ENCODE data around the gene DHX35. TPM values are rescaled to one million over a fixed set of nuclear protein-coding genes. Genes with fewer than 3 reads are reported as not detected.

DHX35 gene
- total and polyA plus RNA-seq, 10 of the 15 experiments (the other 5 are each of a cell fraction or from before 2014, with no cell fraction given) = 4.3 to 21.6 (median 14.9) TPM

DNA sequence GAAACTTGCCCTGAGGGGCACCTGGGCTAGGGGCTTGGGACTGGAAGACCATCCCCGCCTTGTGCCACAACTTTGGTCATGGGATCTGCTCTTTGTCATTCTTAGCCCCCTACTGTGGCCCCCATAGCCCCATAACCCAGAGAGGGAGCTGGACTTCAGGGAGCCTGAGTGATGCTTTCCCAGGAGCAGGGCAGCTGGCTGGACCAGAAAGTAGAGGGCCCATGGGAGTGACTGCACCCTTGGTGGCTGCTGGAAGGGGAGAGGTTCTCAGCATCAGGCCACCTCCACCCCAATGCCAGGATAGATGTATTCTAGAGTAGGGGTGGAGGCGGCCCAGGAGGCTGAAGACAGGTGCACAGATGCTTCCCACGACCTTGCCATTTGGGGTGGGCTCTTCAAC is 41.7 kb upstream of the DHX35 start (continued):
- TF ChIP-seq, protein P1, sequence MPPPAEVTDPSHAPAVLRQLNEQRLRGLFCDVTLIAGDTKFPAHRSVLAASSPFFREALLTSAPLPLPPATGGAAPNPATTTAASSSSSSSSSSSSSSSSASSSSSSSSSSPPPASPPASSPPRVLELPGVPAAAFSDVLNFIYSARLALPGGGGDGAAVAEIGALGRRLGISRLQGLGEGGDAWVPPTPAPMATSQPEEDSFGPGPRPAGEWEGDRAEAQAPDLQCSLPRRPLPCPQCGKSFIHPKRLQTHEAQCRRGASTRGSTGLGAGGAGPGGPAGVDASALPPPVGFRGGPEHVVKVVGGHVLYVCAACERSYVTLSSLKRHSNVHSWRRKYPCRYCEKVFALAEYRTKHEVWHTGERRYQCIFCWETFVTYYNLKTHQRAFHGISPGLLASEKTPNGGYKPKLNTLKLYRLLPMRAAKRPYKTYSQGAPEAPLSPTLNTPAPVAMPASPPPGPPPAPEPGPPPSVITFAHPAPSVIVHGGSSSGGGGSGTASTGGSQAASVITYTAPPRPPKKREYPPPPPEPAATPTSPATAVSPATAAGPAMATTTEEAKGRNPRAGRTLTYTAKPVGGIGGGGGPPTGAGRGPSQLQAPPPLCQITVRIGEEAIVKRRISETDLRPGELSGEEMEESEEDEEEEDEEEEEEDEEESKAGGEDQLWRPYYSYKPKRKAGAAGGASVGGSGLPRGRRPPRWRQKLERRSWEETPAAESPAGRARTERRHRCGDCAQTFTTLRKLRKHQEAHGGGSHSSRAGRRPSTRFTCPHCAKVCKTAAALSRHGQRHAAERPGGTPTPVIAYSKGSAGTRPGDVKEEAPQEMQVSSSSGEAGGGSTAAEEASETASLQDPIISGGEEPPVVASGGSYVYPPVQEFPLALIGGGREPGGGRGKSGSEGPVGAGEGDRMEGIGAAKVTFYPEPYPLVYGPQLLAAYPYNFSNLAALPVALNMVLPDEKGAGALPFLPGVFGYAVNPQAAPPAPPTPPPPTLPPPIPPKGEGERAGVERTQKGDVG (CRISPR knock-in tag; IDR thresholded peaks at IDR 0.05) = no peak
- no peak for TF ChIP-seq TAF1 (IDR thresholded peaks at IDR 0.05; ENCODE audit: borderline replicate concordance, low read depth, low read length)
- TF ChIP-seq SMAD1 (IDR thresholded peaks at IDR 0.05; ENCODE audit: low read depth, partially characterized antibody) = no peak
- no peak for TF ChIP-seq RAD21 (IDR thresholded peaks at IDR 0.05; ENCODE audit: insufficient read depth, low read depth, low read length)
- TF ChIP-seq NRF1 (conservative IDR thresholded peaks at IDR 0.05; ENCODE audit: low read depth, low read length) = no peak
- no peak for TF ChIP-seq SMAD5 (IDR thresholded peaks at IDR 0.05; ENCODE audit: low read depth)
- no peak for TF ChIP-seq RELA (IDR thresholded peaks at IDR 0.05; ENCODE audit: borderline replicate concordance, partially characterized antibody)
- no peak for TF ChIP-seq KDM1A (IDR thresholded peaks at IDR 0.05; ENCODE audit: borderline replicate concordance)
- no peak for TF ChIP-seq CBX5 (IDR thresholded peaks at IDR 0.05; ENCODE audit: low read depth)

DNA sequence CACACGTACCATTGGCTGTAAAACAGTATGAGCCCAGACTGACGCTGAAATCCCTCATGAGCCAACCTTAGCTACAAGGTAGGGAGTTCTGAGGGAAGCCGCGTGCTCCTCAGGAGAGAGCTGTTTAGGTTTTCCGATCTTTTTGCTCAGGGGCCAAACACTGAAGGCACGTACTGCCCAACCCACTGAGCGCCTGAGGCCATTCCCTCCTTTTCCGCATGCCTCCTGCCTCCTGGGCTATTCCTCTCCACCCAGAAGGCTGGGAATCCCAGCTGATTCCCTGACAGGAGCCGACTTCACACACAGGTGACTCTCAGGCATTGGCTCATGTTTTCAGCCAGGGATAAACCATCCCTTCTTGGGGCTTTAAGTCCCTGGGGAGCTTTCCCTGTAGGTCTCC is 41.3 kb upstream of the DHX35 start:
- no TSS peak for BruUV-seq (replicated peaks)
- no peak overlapping the region for H3K27ac ChIP-seq (ENCODE audit: control insufficient read depth, insufficient read depth)
- no peak for ATAC-seq

More for the DNA sequence above, 41.3 kb upstream of the DHX35 start:
- ChIA-PET POLR2A (interaction anchor here (1.6 kb wide), 2 partner anchors 13 to 76 kb away, joined by 3 read pairs; no protein-coding TSS in a partner anchor), CTCF (interaction anchor here (1.2 to 12.8 kb wide), 4 partner anchors 15 to 127 kb away, joined by 3 to 182 read pairs (median 8); no protein-coding TSS in a partner anchor), RAD21 (ENCODE audit: unreplicated experiment) (interaction anchor here (2.0 to 2.6 kb wide), 2 partner anchors 77 to 128 kb away, joined by 8 to 10 read pairs; no protein-coding TSS in a partner anchor), SMC1A (ENCODE audit: uncharacterized antibody, unreplicated experiment) (interaction anchor here (1.0 to 2.0 kb wide), 5 partner anchors 11 to 123 kb away, joined by 3 to 6 read pairs (median 3); no protein-coding TSS in a partner anchor)
- Histone ChIP-seq H3K36me3 (ENCODE audit: control insufficient read depth in 2 of 2, insufficient read depth in 2 of 2, low read length in 1 of 2) (peaks cover 8 to 19% of the 10 kb centered on the region in 2 experiments; a peak in 3 of 4 replicates), H3K4me1 (ENCODE audit: control insufficient read depth, insufficient read depth, low read length) (no peaks in the 10 kb centered on the region), H4K20me1 (ENCODE audit: control insufficient read depth, insufficient read depth) (no peaks in the 10 kb centered on the region), H3K27me3 (replicated peaks in 1 of 2; ENCODE audit: control insufficient read depth in 2 of 2, insufficient read depth in 2 of 2, low read length in 1 of 2) (no peaks in the 10 kb centered on the region), H3K9ac (ENCODE audit: control insufficient read depth, insufficient read depth, low read length) (no peak overlapping the region), H3K4me2 (ENCODE audit: control insufficient read depth, insufficient read depth) (no peak overlapping the region), H3K4me3 (no peak overlapping the region), H3K79me2 (ENCODE audit: control insufficient read depth, insufficient read depth, low read length) (no peaks in the 10 kb centered on the region), H2AFZ (ENCODE audit: control insufficient read depth, low read depth, low read length) (no peak overlapping the region), H3K9me3 (replicated peaks; ENCODE audit: control insufficient read depth, insufficient read depth, low read length) (no peaks in the 10 kb centered on the region)
- FAIRE-seq (no peak), DNase-seq (ENCODE audit: low read depth, low spot score) (no peak)
- WGBS (ENCODE audit: insufficient coverage, insufficient replicate concordance, low lambda C conversion rate, missing lambda C conversion rate) = 92% methylated on average over 9 of the region's 9 CpGs
- TF ChIP-seq NFIC (IDR thresholded peaks at IDR 0.05; ENCODE audit: low read depth, low read length) (no peak), CEBPB (IDR thresholded peaks at IDR 0.05; ENCODE audit: borderline replicate concordance in 1 of 2, low read depth in 2 of 2, low read length in 2 of 2) (no peak), ZSCAN29 (IDR thresholded peaks at IDR 0.05) (no peak)
- in situ Hi-C loops (cut with MboI) (loop anchor here (5.0 kb wide), 1 partner anchor 126 kb away; no protein-coding TSS in a partner anchor), intact Hi-C loops (cut with micrococcal nuclease; ENCODE audit: unreplicated experiment) (no loop called here)
